ENCODE results near the gene SEC24C.

DNA sequence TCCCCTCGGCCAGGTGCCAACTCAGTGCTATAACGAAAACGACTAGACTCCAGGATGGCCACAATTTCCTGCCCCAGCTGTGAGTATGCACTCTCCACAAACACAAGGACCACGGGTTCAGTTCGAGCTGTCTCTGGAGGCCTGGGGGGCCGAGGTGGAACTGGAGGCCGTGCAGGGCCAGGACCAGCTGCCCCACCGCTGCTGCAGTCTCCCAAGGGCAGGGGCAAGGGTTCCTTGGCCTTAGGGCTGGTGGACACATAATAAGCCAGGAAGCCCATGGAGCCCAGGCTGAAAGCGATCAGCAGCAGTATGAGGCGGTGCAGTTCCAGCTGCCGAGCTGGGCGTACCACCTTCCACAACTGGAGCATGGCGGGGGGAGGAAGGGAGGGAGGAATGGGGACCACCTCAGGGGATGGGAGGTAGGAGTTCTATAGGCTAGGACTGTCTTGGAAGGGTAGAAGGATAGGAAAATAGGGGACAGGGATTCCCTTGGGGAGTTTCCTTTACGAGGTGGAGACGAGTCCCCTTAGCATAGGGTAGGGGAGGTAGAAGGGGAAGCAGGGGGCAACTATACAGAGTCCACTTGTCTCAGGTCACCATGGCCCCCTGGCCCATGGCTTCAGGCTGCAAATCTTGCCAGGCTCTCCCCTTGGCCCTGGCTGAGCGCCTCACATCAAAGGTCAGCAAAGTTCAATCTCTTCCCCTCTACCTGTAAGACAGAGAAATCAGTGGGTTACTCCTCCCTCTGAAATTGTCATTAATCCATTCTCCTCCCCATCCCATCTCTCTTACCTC lies 64.0 kb downstream of the SEC24C start:
- TF ChIP-seq CTCF (IDR thresholded peaks at IDR 0.05) (no peak), POLR2A (IDR thresholded peaks at IDR 0.05) (no peak)

Data from right lobe of liver (tissue), 4 donors.